GM21723 (cell line): Measurements from ENCODE around the gene MMP1.

ENCODE experiments used
- ATAC-seq: cut with Tn5 transposase; IDR thresholded peaks from one replicate; pipeline ENCODE4 v1.9.1; 2021; ENCODE audit warnings: mild to moderate bottlenecking, moderate library complexity; ENCODE audit not compliant: unreplicated experiment

MMP1 gene

DNA sequence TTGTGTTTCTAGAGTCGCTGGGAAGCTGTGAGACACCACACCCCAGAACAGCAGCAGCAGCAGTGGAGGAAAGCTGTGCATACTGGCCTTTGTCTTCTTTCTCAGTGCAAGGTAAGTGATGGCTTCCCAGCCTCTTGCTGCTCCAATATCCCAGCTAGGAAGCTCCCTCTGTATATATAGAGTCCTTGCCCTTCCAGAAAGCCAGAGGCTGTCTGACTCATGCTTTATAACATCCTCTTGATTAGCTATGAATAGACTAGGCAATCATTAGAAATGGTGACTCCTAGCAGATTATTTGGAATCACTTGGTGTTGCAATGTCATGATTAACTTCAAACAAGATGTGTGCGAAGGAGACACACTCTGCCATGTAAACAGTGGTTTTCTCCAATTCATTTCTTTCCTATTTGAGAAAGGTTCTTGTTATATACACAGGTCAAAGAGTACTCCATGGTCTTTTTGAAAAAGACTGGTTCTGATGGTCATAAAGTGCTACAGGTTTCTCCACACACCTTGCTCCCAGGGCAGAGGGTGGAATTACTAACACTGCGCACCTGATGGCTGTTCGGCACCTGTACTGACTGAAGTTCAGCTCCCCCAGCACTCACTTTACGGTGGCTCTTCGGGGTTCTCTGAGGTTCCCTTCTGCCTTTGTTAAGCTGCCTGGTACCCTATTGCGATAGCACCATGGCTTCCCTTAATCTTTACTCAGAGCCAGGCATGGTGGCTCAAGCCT, at the start of gene MMP1:
Gene MMP1, minus strand, starts transcription at position 149 of the 735 bp plus-strand sequence. Its CDS starts 68 bp downstream, at position 81.
- no peak for ATAC-seq

DNA sequence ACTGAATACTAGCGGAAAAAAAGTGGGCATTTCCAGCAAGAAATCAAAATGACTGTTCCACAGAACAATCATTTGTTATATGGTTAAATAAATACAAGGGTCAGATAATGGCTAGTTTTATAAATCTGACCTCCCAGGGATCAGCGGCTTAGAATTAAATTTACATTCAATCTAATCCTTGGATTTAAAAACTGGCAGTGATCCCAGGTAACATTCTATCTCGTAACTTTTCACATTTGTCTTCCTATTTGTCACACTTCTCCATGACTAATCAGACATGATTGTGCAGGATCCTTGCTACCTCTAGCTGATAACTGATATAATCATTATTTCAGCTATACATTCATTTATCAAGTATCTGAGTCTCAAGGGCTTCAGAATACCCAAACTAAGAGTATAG, 48.3 kb upstream of the MMP1 start:
- ATAC-seq = no peak

- no peak for ATAC-seq
These were observed 45.5 kb upstream of the MMP1 start, which contains the start of gene MMP3 for GRCh38 chr11:102843489-102843888. Gene MMP3 (minus strand): TSS chr11:102843609. CDS start chr11:102843546, 63 bp downstream.

DNA sequence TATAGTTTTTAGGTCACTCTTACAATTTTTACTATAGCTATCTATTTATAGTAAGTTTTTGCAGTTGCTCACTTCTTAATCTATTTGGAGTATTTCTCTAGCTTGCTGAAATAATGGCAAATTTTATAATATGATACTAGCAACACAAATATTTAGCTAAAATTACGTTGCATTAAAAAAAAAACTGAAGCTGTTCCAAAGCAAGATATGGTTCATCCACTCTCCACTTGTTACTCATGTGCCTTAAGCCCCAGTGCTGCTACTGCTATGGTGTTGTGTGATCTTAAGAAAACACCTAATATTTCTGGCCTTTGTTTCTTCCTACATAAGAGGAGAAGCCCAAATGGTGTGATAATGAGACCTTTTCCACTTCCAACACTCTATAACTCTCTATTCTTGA, 45.0 kb upstream of the MMP1 start:
- no peak for ATAC-seq

DNA sequence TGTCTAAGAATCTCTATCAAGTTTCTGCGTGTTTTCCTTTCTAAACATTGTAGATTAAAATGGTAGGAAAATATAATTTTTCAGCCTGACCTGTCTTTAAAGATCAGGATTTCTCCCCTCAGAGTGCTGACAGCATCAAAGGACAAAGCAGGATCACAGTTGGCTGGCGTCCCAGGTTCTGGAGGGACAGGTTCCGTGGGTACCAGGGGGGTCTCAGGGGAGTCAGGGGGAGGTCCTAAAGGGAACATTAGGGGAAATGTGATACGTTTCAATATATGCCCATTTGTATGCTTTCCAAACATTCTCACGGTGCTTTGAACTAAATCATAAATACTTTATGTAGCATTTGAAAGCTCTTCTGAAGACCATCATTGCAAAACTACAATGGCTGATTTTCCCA, 42.1 kb upstream of the MMP1 start:
- ATAC-seq = no peak

- ATAC-seq = no peak
These were observed 39.7 kb upstream of the MMP1 start for GRCh38 chr11:102837646-102838045.

- ATAC-seq = no peak
These were observed 39.2 kb upstream of the MMP1 start for GRCh38 chr11:102837156-102837555.

GRCh38 chr11:102836290-102836875, 38.4 kb upstream of the MMP1 start:
- ATAC-seq = no peak

DNA sequence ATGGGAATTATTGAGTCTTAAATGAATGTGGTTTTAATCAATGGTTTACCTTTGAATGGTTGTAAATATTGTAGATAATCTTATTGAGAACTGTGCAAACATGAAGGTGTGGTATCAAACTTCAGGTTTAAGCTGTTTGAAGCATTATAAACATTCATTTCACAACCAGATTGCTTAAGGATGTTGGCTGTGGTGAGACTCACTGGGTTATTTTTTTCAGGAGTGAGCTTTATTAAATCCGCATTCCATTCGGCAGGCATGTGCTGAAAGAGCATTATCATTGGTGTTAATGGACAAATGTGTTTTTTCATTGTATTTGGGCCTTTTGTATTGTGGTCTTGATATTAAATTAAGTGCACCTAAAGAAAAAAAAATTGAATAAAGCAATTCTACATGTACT, 35.8 kb upstream of the MMP1 start:
- ATAC-seq = no peak

DNA sequence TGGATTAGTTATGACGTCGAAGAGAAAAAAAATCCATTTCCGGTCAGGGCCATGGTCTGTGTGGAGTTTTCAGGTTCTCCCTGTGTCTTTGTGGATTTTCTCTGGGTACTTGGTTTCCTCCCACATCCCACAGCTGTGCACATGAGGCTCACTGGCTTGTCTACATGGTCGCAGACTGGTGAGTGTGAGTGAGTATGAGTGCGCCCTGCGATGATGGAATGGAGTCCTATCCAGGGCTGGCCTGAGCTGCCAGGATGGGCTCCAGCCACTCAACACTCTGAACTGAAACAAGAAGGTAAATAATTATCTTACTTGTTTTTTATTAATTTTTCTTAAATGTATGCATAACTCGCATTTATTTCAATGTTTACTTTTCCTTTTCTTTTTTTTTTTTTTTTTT, 34.7 kb upstream of the MMP1 start:
- no peak for ATAC-seq

DNA sequence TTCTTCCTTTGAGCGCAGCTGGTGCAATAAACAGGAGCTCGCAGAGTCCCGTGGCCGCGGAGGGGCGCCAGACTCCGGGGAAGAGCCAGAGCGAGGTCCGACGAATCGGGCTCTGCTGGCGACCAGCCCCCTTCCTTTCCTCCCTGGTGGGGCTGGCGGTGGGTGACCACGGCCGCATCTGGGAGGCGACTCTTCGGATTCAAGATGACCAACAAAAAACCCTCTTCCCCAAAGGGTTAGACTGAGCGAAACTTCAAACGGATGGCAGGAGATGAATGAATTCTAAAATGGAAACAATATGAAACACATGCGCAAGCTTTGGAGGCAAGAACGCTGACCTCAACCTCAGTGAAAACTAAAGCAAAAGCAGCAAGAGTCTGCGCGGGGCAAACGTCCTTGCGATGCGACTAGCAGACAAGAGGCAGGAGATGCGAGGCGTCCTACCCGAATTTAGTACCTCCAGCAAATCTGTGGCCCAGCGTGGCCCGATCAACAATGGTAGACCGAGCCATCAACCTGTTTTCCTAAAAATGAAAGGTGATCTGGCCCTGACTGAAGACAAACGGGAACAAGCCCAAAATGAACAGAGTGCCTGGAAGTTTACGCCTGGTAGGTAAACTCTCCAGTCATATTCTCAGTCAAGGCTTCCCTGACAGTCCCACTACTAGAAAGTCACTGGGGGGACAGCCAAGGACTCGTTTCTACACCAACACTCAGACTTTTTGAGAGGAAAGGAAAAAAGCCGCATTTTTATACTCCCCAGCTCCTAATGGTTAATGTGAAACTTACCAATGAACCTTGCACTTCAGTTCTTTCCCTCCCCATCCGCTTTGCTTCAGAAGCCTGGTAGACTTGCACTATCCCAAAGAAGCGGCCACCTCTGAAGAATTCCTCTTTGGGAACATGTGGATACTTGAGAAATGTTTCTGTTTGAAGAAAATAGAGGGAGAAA, 33.8 kb upstream of the MMP1 start:
- no peak for ATAC-seq

DNA sequence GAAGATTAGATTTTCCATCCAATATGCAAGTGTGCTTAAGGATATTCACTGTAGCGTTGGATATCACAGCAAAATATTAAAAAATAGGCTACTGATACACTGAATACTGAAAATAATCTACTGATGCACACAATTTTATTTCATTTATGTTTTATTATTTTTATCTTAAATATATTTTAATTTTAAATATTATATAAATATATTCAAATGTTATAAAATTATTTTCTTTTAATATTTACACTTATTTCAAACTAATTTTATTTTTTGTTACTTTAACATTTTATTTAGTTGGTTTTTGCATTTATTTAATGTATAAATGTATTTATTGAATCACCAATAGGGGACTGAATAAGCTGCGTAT, 33.1 kb upstream of the MMP1 start:
- no peak for ATAC-seq

- no peak for ATAC-seq
These were observed 32.2 kb upstream of the MMP1 start for GRCh38 chr11:102830001-102830727.

GRCh38 chr11:102829316-102830000, 31.5 kb upstream of the MMP1 start:
- no peak for ATAC-seq

GRCh38 chr11:102824556-102824955, 26.6 kb upstream of the MMP1 start:
- ATAC-seq = no peak

DNA sequence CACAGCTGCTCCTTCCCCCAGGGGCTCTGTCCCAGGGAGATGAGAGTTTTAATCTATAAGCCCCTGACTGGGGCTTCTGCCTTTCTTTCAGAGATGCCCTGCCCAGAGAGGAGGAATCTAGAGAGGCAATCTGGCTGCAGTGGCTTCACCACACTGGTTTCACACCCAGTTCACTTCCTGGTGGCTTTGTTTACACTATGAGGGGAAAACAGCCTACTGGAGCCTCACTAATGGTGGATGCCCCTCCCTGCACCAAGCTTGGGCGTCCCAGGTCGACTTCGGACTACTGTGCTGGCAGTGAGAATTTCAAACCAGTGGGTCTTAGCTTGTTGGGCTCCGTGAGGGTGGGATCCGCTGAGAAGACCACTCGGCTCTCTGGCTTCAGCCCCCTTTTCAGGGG, 21.5 kb upstream of the MMP1 start:
- ATAC-seq = no peak

DNA sequence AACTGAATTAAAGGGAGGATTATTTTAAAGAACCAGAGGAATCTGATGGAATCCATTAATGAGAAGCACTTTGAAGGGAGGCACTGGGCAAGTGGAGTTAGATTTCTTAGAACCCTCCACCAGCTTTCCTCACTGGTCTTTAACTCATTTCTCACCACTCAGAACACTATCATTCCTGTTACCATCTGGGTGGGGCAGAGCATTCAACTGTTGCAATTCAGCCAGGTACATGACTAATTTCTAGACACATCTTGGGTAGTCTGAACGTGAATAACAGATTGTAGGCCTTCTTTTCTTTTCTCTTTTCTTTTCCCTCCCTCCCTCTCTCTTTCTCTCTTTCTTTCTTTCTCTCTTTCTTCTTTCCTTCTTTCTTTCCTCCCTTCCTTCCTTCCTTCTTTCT, 15.5 kb upstream of the MMP1 start:
- no peak for ATAC-seq

- no peak for ATAC-seq
These were observed 14.2 kb upstream of the MMP1 start for GRCh38 chr11:102812188-102812587.

- no peak for ATAC-seq
These were observed 13.1 kb upstream of the MMP1 start for GRCh38 chr11:102810950-102811660.

- no peak for ATAC-seq
These were observed 12.0 kb upstream of the MMP1 start for GRCh38 chr11:102809971-102810370.
